Upper lobe of left lung (tissue), 6 donors: ENCODE results near the gene CNOT3. TPM values are rescaled to one million over a fixed set of nuclear protein-coding genes. Genes with fewer than 3 reads are reported as not detected.

ENCODE experiments used
- ATAC-seq, 2 donors: fragments of 200-7000 bp; cut with Tn5 transposase; one replicate each; pipeline ENCODE4 v1.9.1; 2022; ENCODE audit warnings: mild to moderate bottlenecking in 2 of 2, moderate library complexity in 2 of 2; ENCODE audit not compliant: low FRiP score in 2 of 2
- DNase-seq, 2 donors: peaks; one replicate each; pipeline ENCODE4 v3.0.0-alpha.2; 2019 to 2020
- H3K27ac ChIP-seq, 4 donors: fragments of 200-600 bp; sonication (generic); one replicate each; pipeline ENCODE4 v1.5.1; 2016 to 2019
- H3K27me3 ChIP-seq, 4 donors: fragments of 200-600 bp; sonication (generic); one replicate each; pipeline ENCODE4 v1.5.1; 2017 to 2019
- H3K36me3 ChIP-seq, 4 donors: fragments of 200-600 bp; sonication (generic); one replicate each; pipeline ENCODE4 v1.5.1; 2016 to 2019
- H3K4me1 ChIP-seq, 4 donors: fragments of 200-600 bp; sonication (generic); one replicate each; pipeline ENCODE4 v1.5.1; 2018 to 2019
- H3K4me3 ChIP-seq, 4 donors: fragments of 200-600 bp; sonication (generic); one replicate each; pipeline ENCODE4 v1.5.1; 2017 to 2019; ENCODE audit warnings: mild to moderate bottlenecking in 2 of 4, moderate library complexity in 1 of 4
- H3K9me3 ChIP-seq, 4 donors: fragments of 200-600 bp; sonication (generic); one replicate each; pipeline ENCODE4 v1.5.1; 2018 to 2019
- CTCF ChIP-seq, 6 experiments: fragments of 450-650 bp in 4 of 6; fragments of 200-600 bp in 2 of 6; sonication (generic) in 2 of 6; IDR thresholded peaks; one replicate each; pipeline ENCODE4 v1.5.1; 2016 to 2019; ENCODE audit warnings: antibody characterized with exemption in 6 of 6
- EP300 ChIP-seq, 4 donors: sonication (generic); formaldehyde crosslinking; IDR thresholded peaks; one replicate each; pipeline ENCODE4 v1.5.1; 2017; ENCODE audit warnings: antibody characterized with exemption in 4 of 4, control low read depth in 2 of 4
- POLR2A ChIP-seq, 4 donors: fragments of 450-650 bp; IDR thresholded peaks; one replicate each; pipeline ENCODE4 v1.5.1; 2016 to 2017; ENCODE audit warnings: antibody characterized with exemption in 4 of 4, mild to moderate bottlenecking in 2 of 4
- POLR2AphosphoS5 ChIP-seq, 2 donors: sonication (generic); formaldehyde crosslinking; IDR thresholded peaks; one replicate each; pipeline ENCODE4 v1.5.1; 2017; ENCODE audit warnings: antibody characterized with exemption in 2 of 2
- WGBS, 2 donors: methylation state at CpG; one replicate each; pipeline ENCODE4 v1.1.5; 2017 to 2018; 5-methylcytosine and 5-hydroxymethylcytosine counted together
- total RNA-seq, 6 donors: library from RNA; depleted of rRNA in 4 of 6; stranded (reverse); fragments of >200 nt in 4 of 6; gene quantifications; one replicate each; pipeline versions ENCODE4 v1.1.0 to v1.2.1, GENCODE V29; 2016 to 2021
- donor health status: DM: no; HTN: no; CAD: no; lungs with moderate emphysema.
- donor health status: DM: no; HTN: yes; CAD: no; lungs with severe emphysema.

Gene CNOT3
- total RNA-seq, 6 donors from 2014 or later: 18.8 to 65.0 (median 36.6) TPM

DNA sequence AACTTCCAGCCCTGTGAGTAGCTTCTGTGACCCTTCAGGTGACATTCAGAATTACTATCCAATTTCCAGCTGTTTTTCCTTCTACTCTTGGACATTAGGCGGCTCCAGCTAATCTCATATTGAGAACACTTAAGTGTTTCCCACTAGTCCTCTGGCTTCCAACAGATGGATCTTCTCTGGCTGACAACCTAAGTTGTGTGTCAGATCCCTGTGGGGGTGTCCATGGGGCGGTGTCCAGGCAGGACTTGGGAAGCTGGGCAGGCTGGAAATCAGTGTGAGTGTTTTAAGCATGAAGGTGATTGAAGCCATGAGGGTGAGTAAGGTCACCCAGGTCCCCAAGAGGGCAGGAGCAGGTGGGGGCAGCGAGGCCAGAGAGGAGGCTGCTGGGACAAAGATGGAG, 10.1 kb downstream of the CNOT3 start:
- peaks cover 51 to 100% (median 97%) of the 10 kb centered on the region in 4 donors for H3K36me3 ChIP-seq
- H3K4me1 ChIP-seq: no peaks in the 10 kb centered on the region
- no peaks in the 10 kb centered on the region for H3K27me3 ChIP-seq
- ATAC-seq (peak in 1 of 2 donors; percentile 62), DNase-seq (no peak)
- 67 to 88% methylated on average over 3 of the region's 3 CpGs for WGBS, 2 donors
- no peak for TF ChIP-seq CTCF (IDR thresholded peaks at IDR 0.05)
- TF ChIP-seq POLR2AphosphoS5 (IDR thresholded peaks at IDR 0.05): no peak
- TF ChIP-seq EP300 (IDR thresholded peaks at IDR 0.05): no peak
- no peak for TF ChIP-seq POLR2A (IDR thresholded peaks at IDR 0.05)
- no peak overlapping the region for H3K4me3 ChIP-seq
- H3K27ac ChIP-seq: no peak overlapping the region
- no peaks in the 10 kb centered on the region for H3K9me3 ChIP-seq

DNA sequence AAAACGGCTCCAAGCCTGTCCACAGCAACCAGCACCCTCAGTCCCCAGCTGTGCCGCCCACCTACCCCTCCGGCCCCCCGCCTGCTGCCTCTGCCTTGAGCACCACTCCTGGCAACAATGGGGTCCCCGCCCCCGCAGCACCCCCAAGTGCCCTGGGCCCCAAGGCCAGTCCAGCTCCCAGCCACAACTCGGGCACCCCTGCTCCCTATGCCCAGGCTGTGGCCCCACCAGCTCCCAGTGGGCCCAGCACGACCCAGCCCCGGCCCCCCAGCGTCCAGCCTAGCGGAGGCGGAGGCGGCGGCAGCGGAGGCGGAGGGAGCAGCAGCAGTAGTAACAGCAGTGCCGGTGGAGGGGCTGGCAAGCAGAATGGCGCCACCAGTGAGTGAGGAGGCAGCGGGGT, 10.6 kb downstream of the CNOT3 start:
- DNase-seq (peak in 1 of 2 donors; percentile 78), ATAC-seq (no peak)
- Histone ChIP-seq H3K27me3 (no peaks in the 10 kb centered on the region), H3K9me3 (no peaks in the 10 kb centered on the region), H3K4me3 (no peak overlapping the region), H3K4me1 (no peaks in the 10 kb centered on the region), H3K36me3 (peaks cover 51 to 100% (median 97%) of the 10 kb centered on the region in 4 donors), H3K27ac (no peak overlapping the region)
- WGBS, 2 donors: 84 to 91% methylated on average over 5 to 19 of the region's 19 CpGs
- no peak for TF ChIP-seq EP300 (IDR thresholded peaks at IDR 0.05)
- TF ChIP-seq CTCF (IDR thresholded peaks at IDR 0.05): no peak
- TF ChIP-seq POLR2A (IDR thresholded peaks at IDR 0.05): no peak
- TF ChIP-seq POLR2AphosphoS5 (IDR thresholded peaks at IDR 0.05): no peak

DNA sequence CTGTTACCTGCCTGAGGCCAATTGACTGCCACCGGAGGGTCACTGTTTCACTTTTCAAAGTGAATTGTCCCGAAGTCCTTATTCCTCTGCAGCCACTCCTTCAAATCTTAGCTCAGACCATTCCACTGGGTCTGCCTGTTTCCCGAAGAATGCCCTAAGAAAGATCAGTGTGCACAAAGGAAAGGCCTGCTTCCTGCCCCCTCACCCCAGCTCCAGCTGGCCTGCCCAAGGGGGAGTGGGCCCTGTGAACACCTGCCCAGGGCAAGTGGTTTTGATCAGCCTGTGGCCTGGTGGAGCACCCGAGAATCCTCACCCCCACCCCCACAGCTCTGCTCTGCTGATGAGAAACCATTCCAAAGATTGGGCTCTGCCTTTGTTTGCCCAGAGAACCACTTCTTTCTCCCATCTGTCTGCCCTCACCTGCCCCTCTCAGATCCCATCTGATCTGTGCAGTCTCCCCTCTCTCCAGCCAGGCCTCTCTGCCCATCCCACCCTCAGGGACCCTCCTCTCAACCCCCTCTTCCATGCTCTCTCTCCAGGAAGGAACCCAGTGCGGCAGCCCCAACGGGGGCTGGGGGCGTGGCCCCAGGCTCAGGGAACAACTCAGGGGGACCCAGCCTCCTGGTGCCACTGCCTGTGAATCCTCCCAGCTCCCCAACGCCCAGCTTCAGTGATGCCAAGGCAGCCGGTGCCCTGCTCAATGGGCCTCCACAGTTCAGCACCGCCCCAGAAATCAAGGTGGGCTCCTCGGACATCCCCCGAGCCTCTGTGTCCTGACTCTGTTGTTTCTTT, 11.7 kb downstream of the CNOT3 start:
- H3K36me3 ChIP-seq: peaks cover 49 to 100% (median 97%) of the 10 kb centered on the region in 4 donors
- ATAC-seq: no peak
- TF ChIP-seq CTCF (IDR thresholded peaks at IDR 0.05): no peak
- no peak for TF ChIP-seq POLR2AphosphoS5 (IDR thresholded peaks at IDR 0.05)
- no peak for TF ChIP-seq POLR2A (IDR thresholded peaks at IDR 0.05)
- TF ChIP-seq EP300 (IDR thresholded peaks at IDR 0.05): no peak
- H3K27me3 ChIP-seq: no peaks in the 10 kb centered on the region
- DNase-seq: no peak
- H3K9me3 ChIP-seq: no peaks in the 10 kb centered on the region
- H3K4me1 ChIP-seq: no peaks in the 10 kb centered on the region
- WGBS, 2 donors: 80 to 88% methylated on average over 9 to 12 of the region's 12 CpGs
- H3K4me3 ChIP-seq: no peak overlapping the region
- no peak overlapping the region for H3K27ac ChIP-seq

GRCh38 chr19:54151362-54152035, 13.9 kb downstream of the CNOT3 start:
- DNase-seq: no peak
- H3K36me3 ChIP-seq: peaks cover 36 to 100% (median 97%) of the 10 kb centered on the region in 4 donors
- no peak overlapping the region for H3K27ac ChIP-seq
- no peak overlapping the region for H3K4me3 ChIP-seq
- WGBS, 2 donors: 89 to 94% methylated on average over 19 to 23 of the region's 23 CpGs
- no peak for ATAC-seq
- no peaks in the 10 kb centered on the region for H3K27me3 ChIP-seq
- H3K9me3 ChIP-seq: no peaks in the 10 kb centered on the region
- no peaks in the 10 kb centered on the region for H3K4me1 ChIP-seq
- TF ChIP-seq CTCF (IDR thresholded peaks at IDR 0.05) (no peak), EP300 (IDR thresholded peaks at IDR 0.05) (no peak), POLR2A (IDR thresholded peaks at IDR 0.05) (no peak), POLR2AphosphoS5 (IDR thresholded peaks at IDR 0.05) (no peak)
